Activated CD4-positive, alpha-beta memory T cell treated with anti-CD3 and anti-CD28 coated beads for 36 hours (primary cell): ENCODE data around the gene STYXL1. TPM values are rescaled to one million over a fixed set of nuclear protein-coding genes. Genes with fewer than 3 reads are reported as not detected.
A peak's percentile ranks its signal among the peaks of the same experiment; 100 is the strongest.
"Not testable (repeated sequence)": the region's sequence is repeated elsewhere in the genome, so short reads cannot be mapped to it uniquely, and the experiment has no call there.

Experiments
- CTCF ChIA-PET: fragments of 350-600 bp; sonication (Branson Sonifier 250); formaldehyde crosslinking; loops from one replicate; lab custom pipeline; 2021; ENCODE audit warnings: antibody characterized with exemption, inconsistent platforms; lab: Charles Lee
- POLR2A ChIA-PET: fragments of 350-600 bp; sonication (Branson Sonifier 250); formaldehyde crosslinking; loops from one replicate; lab custom pipeline; 2021; ENCODE audit warnings: antibody characterized with exemption; lab: Charles Lee
- DNase-seq: peaks from one replicate; pipeline ENCODE4 v3.0.0-alpha.2; 2020
- H3K27ac Mint-ChIP-seq: one replicate; pipeline ENCODE4 v1.8.0; 2021; ENCODE audit warnings: mixed read lengths
- H3K27me3 Mint-ChIP-seq: one replicate; pipeline ENCODE4 v1.8.0; 2021; ENCODE audit warnings: mixed read lengths
- H3K36me3 Mint-ChIP-seq: one replicate; pipeline ENCODE4 v1.8.0; 2021; ENCODE audit warnings: mixed read lengths
- H3K4me1 Mint-ChIP-seq: one replicate; pipeline ENCODE4 v1.8.0; 2021; ENCODE audit warnings: low read depth, mixed read lengths
- H3K4me3 Mint-ChIP-seq: one replicate; pipeline ENCODE4 v1.8.0; 2021; ENCODE audit warnings: mild to moderate bottlenecking, mixed read lengths
- H3K9me3 Mint-ChIP-seq: one replicate; pipeline ENCODE4 v1.8.0; 2021; ENCODE audit warnings: mixed read lengths
- intact Hi-C: fragments of 100-400 bp; cut with micrococcal nuclease; formaldehyde crosslinking; loops from one replicate; pipeline ENCODE4 v1.15.1; 2023
- total RNA-seq, 2 experiments: library from RNA; stranded (reverse); gene quantifications; one replicate each; pipeline ENCODE4 v1.2.3, GENCODE V29; 2021

The STYXL1 gene
- total RNA-seq, 2 experiments from 2014 or later, result 37.8 to 40.5 TPM

- Mint-ChIP-seq H3K27me3 (no peaks in the 10 kb centered on the region), H3K27ac (no peak overlapping the region), H3K4me1 (peaks cover 12% of the 10 kb centered on the region), H3K9me3 (no peaks in the 10 kb centered on the region), H3K4me3 (no peak overlapping the region), H3K36me3 (peaks cover 58% of the 10 kb centered on the region)
- ChIA-PET POLR2A (no interaction called here), CTCF (no interaction called here)
- intact Hi-C loops, result no loop called here
- no peak for DNase-seq
These were observed 15.3 kb upstream of the STYXL1 start for GRCh38 chr7:76063114-76063513.

- POLR2A ChIA-PET, result no interaction called here
- H3K36me3 Mint-ChIP-seq, result peaks cover 60% of the 10 kb centered on the region
These were observed 14.5 kb upstream of the STYXL1 start for GRCh38 chr7:76062254-76062653.

GRCh38 chr7:76060842-76061241 is 13.0 kb upstream of the STYXL1 start:
- peaks cover 55% of the 10 kb centered on the region for H3K36me3 Mint-ChIP-seq
- no peak overlapping the region for H3K4me3 Mint-ChIP-seq

More at GRCh38 chr7:76062254-76062653, 14.5 kb upstream of the STYXL1 start:
- Mint-ChIP-seq H3K27ac (no peak overlapping the region), H3K4me3 (no peak overlapping the region), H3K9me3 (no peaks in the 10 kb centered on the region), H3K4me1 (peaks cover 12% of the 10 kb centered on the region), H3K27me3 (no peaks in the 10 kb centered on the region)
- no peak for DNase-seq
- CTCF ChIA-PET, result no interaction called here
- intact Hi-C loops, result no loop called here

GRCh38 chr7:76058745-76059144 is 10.9 kb upstream of the STYXL1 start:
- H3K27ac Mint-ChIP-seq, H3K4me1 Mint-ChIP-seq, H3K27me3 Mint-ChIP-seq, H3K4me3 Mint-ChIP-seq, DNase-seq, POLR2A ChIA-PET, CTCF ChIA-PET, intact Hi-C loops, H3K9me3 Mint-ChIP-seq: not testable (repeated sequence)
- H3K36me3 Mint-ChIP-seq, result peaks cover 39% of the 10 kb centered on the region

More at GRCh38 chr7:76060842-76061241, 13.0 kb upstream of the STYXL1 start:
- intact Hi-C loops, result no loop called here
- DNase-seq, result no peak
- POLR2A ChIA-PET, result no interaction called here
- H3K9me3 Mint-ChIP-seq, result no peaks in the 10 kb centered on the region
- CTCF ChIA-PET, result no interaction called here
- peaks cover 12% of the 10 kb centered on the region for H3K4me1 Mint-ChIP-seq
- H3K27me3 Mint-ChIP-seq, result no peaks in the 10 kb centered on the region
- H3K27ac Mint-ChIP-seq, result no peak overlapping the region

GRCh38 chr7:76057813-76058145 is 10.0 kb upstream of the STYXL1 start:
- Mint-ChIP-seq H3K27me3 (no peaks in the 10 kb centered on the region), H3K27ac (no peak overlapping the region), H3K4me3 (no peak overlapping the region), H3K4me1 (peaks cover 3% of the 10 kb centered on the region), H3K36me3 (peaks cover 33% of the 10 kb centered on the region), H3K9me3 (no peaks in the 10 kb centered on the region)
- intact Hi-C loops, result no loop called here
- no peak for DNase-seq
- ChIA-PET CTCF (no interaction called here), POLR2A (no interaction called here)

GRCh38 chr7:76057103-76057812 is 9.5 kb upstream of the STYXL1 start:
- no peaks in the 10 kb centered on the region for H3K9me3 Mint-ChIP-seq
- no peak for DNase-seq
- peaks cover 32% of the 10 kb centered on the region for H3K36me3 Mint-ChIP-seq
- H3K27me3 Mint-ChIP-seq, result no peaks in the 10 kb centered on the region
- CTCF ChIA-PET, result no interaction called here
- H3K27ac Mint-ChIP-seq, result no peak overlapping the region
- POLR2A ChIA-PET, result no interaction called here
- peaks cover 6% of the 10 kb centered on the region for H3K4me1 Mint-ChIP-seq
- intact Hi-C loops, result no loop called here
- no peak overlapping the region for H3K4me3 Mint-ChIP-seq

- no peak overlapping the region for H3K4me3 Mint-ChIP-seq
- no peaks in the 10 kb centered on the region for H3K9me3 Mint-ChIP-seq
- peaks cover 12% of the 10 kb centered on the region for H3K4me1 Mint-ChIP-seq
- DNase-seq, result no peak
- H3K36me3 Mint-ChIP-seq, result peaks cover 37% of the 10 kb centered on the region
- no peak overlapping the region for H3K27ac Mint-ChIP-seq
- intact Hi-C loops, result no loop called here
- ChIA-PET CTCF (no interaction called here), POLR2A (no interaction called here)
- H3K27me3 Mint-ChIP-seq, result no peaks in the 10 kb centered on the region
These were observed 8.4 kb upstream of the STYXL1 start for GRCh38 chr7:76056241-76056640.

GRCh38 chr7:76054123-76055120 is 6.6 kb upstream of the STYXL1 start:
- ChIA-PET POLR2A (no interaction called here), CTCF (no interaction called here)
- H3K27me3 Mint-ChIP-seq, result no peaks in the 10 kb centered on the region
- intact Hi-C loops, result no loop called here
- H3K27ac Mint-ChIP-seq, result no peak overlapping the region
- peaks cover 26% of the 10 kb centered on the region for H3K4me1 Mint-ChIP-seq
- no peak overlapping the region for H3K4me3 Mint-ChIP-seq
- no peak for DNase-seq
- H3K36me3 Mint-ChIP-seq, result peaks cover 37% of the 10 kb centered on the region
- no peaks in the 10 kb centered on the region for H3K9me3 Mint-ChIP-seq

- ChIA-PET CTCF (interaction anchor here (1.3 kb wide), 1 partner anchor 33 kb away, joined by 3 read pairs; no protein-coding TSS in a partner anchor), POLR2A (no interaction called here)
- intact Hi-C loops, result no loop called here
These were observed 5.7 kb upstream of the STYXL1 start for GRCh38 chr7:76053461-76053860.

GRCh38 chr7:76052681-76053080 is 4.9 kb upstream of the STYXL1 start:
- Mint-ChIP-seq H3K27ac (peak overlapping the region; percentile 1), H3K4me1 (peaks cover 30% of the 10 kb centered on the region), H3K36me3 (peaks cover 35% of the 10 kb centered on the region)
- CTCF ChIA-PET, result interaction anchor here (0.6 to 1.3 kb wide), 2 partner anchors 32 to 256 kb away, joined by 3 to 4 read pairs; no protein-coding TSS in a partner anchor
- intact Hi-C loops, POLR2A ChIA-PET, H3K4me3 Mint-ChIP-seq, DNase-seq, H3K9me3 Mint-ChIP-seq, H3K27me3 Mint-ChIP-seq: not testable (repeated sequence)

More at GRCh38 chr7:76053461-76053860, 5.7 kb upstream of the STYXL1 start:
- peak overlapping the region; percentile 38 for H3K27ac Mint-ChIP-seq
- no peaks in the 10 kb centered on the region for H3K9me3 Mint-ChIP-seq
- DNase-seq, result no peak
- no peaks in the 10 kb centered on the region for H3K27me3 Mint-ChIP-seq
- H3K36me3 Mint-ChIP-seq, result peaks cover 38% of the 10 kb centered on the region
- H3K4me3 Mint-ChIP-seq, result no peak overlapping the region
- H3K4me1 Mint-ChIP-seq, result peaks cover 30% of the 10 kb centered on the region

GRCh38 chr7:76051840-76052239 is 4.0 kb upstream of the STYXL1 start:
- intact Hi-C loops, result no loop called here
- Mint-ChIP-seq H3K4me3 (no peak overlapping the region), H3K4me1 (peaks cover 30% of the 10 kb centered on the region), H3K27ac (peak overlapping the region; percentile 69), H3K27me3 (no peaks in the 10 kb centered on the region), H3K36me3 (peaks cover 30% of the 10 kb centered on the region), H3K9me3 (no peaks in the 10 kb centered on the region)
- POLR2A ChIA-PET, result no interaction called here
- DNase-seq, result no peak
- CTCF ChIA-PET, result no interaction called here

GRCh38 chr7:76050545-76050944 is 2.7 kb upstream of the STYXL1 start:
- intact Hi-C loops, result no loop called here
- no peaks in the 10 kb centered on the region for H3K9me3 Mint-ChIP-seq
- ChIA-PET POLR2A (no interaction called here), CTCF (interaction anchor here (1.2 kb wide), 1 partner anchor 30 kb away, joined by 3 read pairs; no protein-coding TSS in a partner anchor)
- no peak overlapping the region for H3K4me3 Mint-ChIP-seq
- peak overlapping the region; percentile 40 for H3K27ac Mint-ChIP-seq
- DNase-seq, result no peak
- no peaks in the 10 kb centered on the region for H3K27me3 Mint-ChIP-seq
- H3K4me1 Mint-ChIP-seq, result peaks cover 35% of the 10 kb centered on the region
- H3K36me3 Mint-ChIP-seq, result peaks cover 29% of the 10 kb centered on the region
